Activated T-cell treated with anti-CD3 and anti-CD28 coated beads, Interleukin-2, amount 50 U/mL, for 1 hour (primary cell): ENCODE measurements around the gene C16orf96.
A peak's percentile ranks its signal among the peaks of the same experiment; 100 is the strongest.

Experiments used
- DNase-seq: peaks from one replicate; pipeline ENCODE4 v3.0.0-alpha.2; 2020

C16orf96 gene

GRCh38 chr16:4556112-4556511 lies at the start of gene C16orf96:
TSS of gene C16orf96 (plus strand) at chr16:4556340. CDS start at chr16:4556490, 150 bp downstream.
- no peak for DNase-seq

- peak; percentile 57 for DNase-seq
These were observed 49.7 kb upstream of the C16orf96 start for GRCh38 chr16:4506450-4506849.

GRCh38 chr16:4507588-4508345 lies 48.4 kb upstream of the C16orf96 start:
- no peak for DNase-seq

GRCh38 chr16:4508806-4509205 lies 47.3 kb upstream of the C16orf96 start:
- DNase-seq = no peak

- DNase-seq = no peak
These were observed 46.7 kb upstream of the C16orf96 start for GRCh38 chr16:4509420-4509819.

GRCh38 chr16:4510131-4510530 lies 46.0 kb upstream of the C16orf96 start:
- DNase-seq = no peak

GRCh38 chr16:4510747-4511426 lies 45.3 kb upstream of the C16orf96 start:
- DNase-seq = no peak

- no peak for DNase-seq
These were observed 44.6 kb upstream of the C16orf96 start for GRCh38 chr16:4511441-4512082.

- no peak for DNase-seq
These were observed 43.7 kb upstream of the C16orf96 start for GRCh38 chr16:4512473-4512872.

- DNase-seq = no peak
These were observed 42.9 kb upstream of the C16orf96 start for GRCh38 chr16:4513086-4513860.

GRCh38 chr16:4513881-4514280 lies 42.3 kb upstream of the C16orf96 start:
- no peak for DNase-seq

- DNase-seq = no peak
These were observed 41.5 kb upstream of the C16orf96 start for GRCh38 chr16:4514606-4515005.

GRCh38 chr16:4515611-4516233 lies 40.4 kb upstream of the C16orf96 start:
- DNase-seq = no peak

GRCh38 chr16:4517812-4518680 lies 38.1 kb upstream of the C16orf96 start:
- no peak for DNase-seq

GRCh38 chr16:4519274-4520058 lies 36.7 kb upstream of the C16orf96 start:
- DNase-seq = no peak

- DNase-seq = no peak
These were observed 35.2 kb upstream of the C16orf96 start for GRCh38 chr16:4520913-4521312.

GRCh38 chr16:4522051-4522581 lies 34.0 kb upstream of the C16orf96 start:
- no peak for DNase-seq

- DNase-seq = no peak
These were observed 32.5 kb upstream of the C16orf96 start for GRCh38 chr16:4523686-4524085.

- no peak for DNase-seq
These were observed 31.6 kb upstream of the C16orf96 start for GRCh38 chr16:4524571-4524970.

GRCh38 chr16:4525069-4525468 lies 31.1 kb upstream of the C16orf96 start:
- DNase-seq = no peak
